NCI-H187 treated with DMSO at 0.1 percent for 48 hours (cell line): ENCODE measurements around the gene RPUSD3.

Experiments used
- DNase-seq: peaks from one replicate; lab custom pipeline; 2025; lab: John Stamatoyannopoulos, UW

RPUSD3 gene

DNA sequence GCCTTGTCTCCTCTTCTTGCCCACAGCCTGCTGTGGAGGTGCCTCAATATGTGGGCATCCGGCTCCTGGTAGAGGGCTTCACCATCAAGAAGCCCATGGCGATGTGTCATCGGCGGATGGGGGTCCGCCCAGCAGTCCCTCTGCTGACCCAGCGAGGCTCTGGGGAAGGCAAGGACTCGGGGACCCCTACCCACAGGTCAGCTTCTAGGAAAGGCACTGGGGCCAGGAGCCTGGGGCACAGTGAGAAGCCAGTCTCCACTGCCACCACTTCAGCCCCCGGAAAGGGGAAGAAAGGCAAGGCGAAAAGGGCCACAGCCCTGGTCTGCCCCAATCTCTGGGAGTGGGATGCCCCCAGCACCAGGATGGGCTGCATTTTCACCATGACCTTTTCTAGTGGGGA is 10.7 kb downstream of the RPUSD3 start:
- no peak for DNase-seq

- no peak for DNase-seq
Observed at GRCh38 chr3:9831253-9831652, 12.6 kb downstream of the RPUSD3 start.

GRCh38 chr3:9828801-9829755 is 14.7 kb downstream of the RPUSD3 start:
- DNase-seq, result no peak

DNA sequence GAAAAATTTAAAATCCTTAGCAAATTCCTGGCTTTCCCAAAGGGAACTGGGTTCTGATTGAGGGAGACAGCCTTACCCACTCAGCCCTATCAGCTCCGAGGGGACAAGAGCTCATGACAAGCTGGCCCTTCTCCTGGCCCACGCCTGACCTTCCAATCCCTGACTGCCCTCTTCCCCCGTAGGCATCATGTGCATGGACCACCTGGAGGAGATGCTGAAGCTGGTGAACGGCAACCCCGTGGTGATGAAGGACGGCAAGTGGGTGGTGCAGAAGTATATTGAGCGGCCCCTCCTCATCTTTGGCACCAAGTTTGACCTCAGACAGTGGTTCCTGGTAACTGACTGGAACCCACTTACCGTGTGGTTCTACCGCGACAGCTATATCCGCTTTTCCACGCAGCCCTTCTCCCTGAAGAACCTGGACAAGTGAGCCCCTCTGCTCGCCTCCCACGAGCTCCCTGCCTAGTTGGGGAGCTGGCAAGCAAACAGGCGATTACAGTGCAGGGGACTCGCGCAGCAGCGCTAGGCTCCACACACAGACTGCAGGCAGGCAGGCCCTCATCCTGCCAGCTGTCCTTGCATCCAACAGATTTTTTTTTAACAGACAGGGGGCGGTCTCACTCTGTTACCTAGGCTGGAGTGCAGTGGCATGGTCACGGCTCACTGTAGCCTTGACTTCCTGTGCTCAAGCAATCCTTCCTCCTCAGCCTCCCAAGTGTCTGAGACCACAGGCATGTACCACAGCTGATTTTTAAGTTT is 16.8 kb downstream of the RPUSD3 start:
- no peak for DNase-seq

DNA sequence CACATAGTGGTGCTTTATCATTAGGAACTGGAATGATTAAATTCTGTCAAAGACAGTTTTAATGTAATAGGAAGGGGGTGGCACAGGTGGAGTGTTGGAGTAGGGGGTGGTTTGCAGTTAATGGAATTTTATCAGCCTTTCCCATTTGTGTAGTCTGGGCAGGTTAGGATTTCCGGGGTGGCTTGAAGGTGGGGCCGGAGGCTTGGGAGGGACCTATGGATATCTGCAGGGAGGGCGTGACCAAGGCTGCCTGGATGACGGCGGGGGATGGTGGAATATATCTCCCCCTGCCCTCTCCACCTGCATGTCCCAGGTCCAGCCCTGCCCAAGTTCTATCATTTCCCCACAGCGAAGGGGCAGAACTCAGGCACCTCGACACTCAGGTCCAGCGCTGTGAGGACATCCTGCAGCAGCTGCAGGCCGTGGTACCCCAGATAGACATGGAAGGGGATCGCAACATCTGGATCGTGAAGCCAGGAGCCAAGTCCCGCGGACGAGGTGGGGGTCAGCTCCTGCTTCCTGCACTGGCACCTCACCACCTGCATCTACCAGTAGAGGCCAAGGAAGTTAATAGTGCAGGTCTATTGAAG is 18.3 kb downstream of the RPUSD3 start:
- no peak for DNase-seq

GRCh38 chr3:9820946-9821345 is 22.9 kb downstream of the RPUSD3 start:
- DNase-seq, result no peak

- no peak for DNase-seq
Observed at GRCh38 chr3:9820543-9820942, 23.3 kb downstream of the RPUSD3 start.

- no peak for DNase-seq
Observed at GRCh38 chr3:9818666-9819335, 25.0 kb downstream of the RPUSD3 start.

GRCh38 chr3:9817436-9817835 is 26.4 kb downstream of the RPUSD3 start:
- DNase-seq, result no peak

GRCh38 chr3:9815986-9816385 is 27.8 kb downstream of the RPUSD3 start:
- no peak for DNase-seq

GRCh38 chr3:9812870-9813483 is 30.8 kb downstream of the RPUSD3 start:
- DNase-seq, result no peak

- no peak for DNase-seq
Observed at GRCh38 chr3:9810846-9811245, 33.0 kb downstream of the RPUSD3 start.

DNA sequence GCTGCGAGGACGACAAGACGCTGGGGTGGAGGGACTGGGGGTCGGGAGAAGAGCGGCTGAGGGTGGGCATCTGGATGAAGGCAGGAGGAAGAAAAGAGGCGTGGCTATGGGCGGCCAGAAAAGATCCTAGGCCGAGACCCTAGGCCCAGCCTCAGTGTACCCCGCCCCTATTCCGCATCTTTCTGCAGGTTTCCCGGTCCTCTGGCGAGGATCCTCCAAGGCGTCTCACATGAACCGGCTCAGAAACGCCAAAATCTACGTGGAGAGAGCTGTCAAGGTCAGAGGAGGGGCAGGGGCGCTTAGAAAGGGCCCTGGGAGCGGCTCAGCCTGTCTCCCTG is 33.4 kb downstream of the RPUSD3 start:
- DNase-seq, result no peak

DNA sequence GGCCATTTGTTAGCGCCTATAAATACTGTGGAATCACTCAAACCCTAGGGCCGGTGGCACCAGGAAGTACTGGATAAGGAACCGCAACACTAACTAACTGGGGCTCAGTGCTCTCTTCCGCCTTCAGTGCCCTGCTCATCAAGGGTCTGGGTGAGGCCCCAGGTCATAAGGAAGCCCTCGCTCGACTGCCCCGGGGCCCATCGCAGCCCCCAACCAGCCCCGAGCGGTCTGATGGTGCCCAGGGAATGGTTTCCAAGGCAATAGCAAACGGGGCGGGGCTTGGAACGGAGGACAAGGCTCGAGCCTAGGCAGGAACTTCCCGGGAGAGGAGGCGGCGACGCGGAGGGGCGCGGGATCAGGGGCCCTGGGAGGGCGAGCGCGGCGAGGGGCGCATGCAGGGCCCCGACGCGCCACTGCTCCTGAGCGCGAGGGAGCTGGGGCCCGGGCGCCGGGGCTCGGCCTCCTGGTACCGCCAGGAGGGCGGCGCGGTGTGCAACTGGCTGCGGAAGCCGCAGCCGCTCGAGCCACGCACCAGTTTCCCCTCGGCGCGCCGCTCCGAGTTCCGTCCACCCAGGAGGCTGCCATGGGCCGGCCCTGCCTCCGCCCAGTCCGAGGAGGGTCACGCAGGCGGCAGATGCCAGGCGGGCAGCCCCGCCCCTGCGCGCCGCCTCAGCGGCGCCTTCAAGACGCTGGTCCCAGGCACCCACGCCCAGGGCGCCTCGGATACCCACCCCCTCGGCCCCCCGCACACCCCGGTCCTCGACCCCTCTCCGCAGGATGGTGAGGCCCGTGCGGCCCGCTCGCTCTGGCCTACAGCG is 34.0 kb downstream of the RPUSD3 start, which contains the start of gene TTLL3:
Gene TTLL3 (plus strand): TSS at position 648 of the 818 bp plus-strand sequence. CDS start 400 bp downstream, outside the sequence.
- no peak for DNase-seq

GRCh38 chr3:9809239-9809614 is 34.6 kb downstream of the RPUSD3 start:
- DNase-seq, result no peak

GRCh38 chr3:9808345-9809037 is 35.3 kb downstream of the RPUSD3 start:
- no peak for DNase-seq

GRCh38 chr3:9807981-9808344 is 35.8 kb downstream of the RPUSD3 start:
- DNase-seq, result no peak

- DNase-seq, result no peak
Observed at GRCh38 chr3:9806688-9807589, 36.9 kb downstream of the RPUSD3 start.

- DNase-seq, result no peak
Observed at GRCh38 chr3:9806137-9806536, 37.7 kb downstream of the RPUSD3 start.
